WI38 (cell line): ENCODE measurements around the gene LDAH.

Source experiments
- H3K4me3 ChIP-seq: 2 replicates; pipeline ENCODE4 v1.5.1; 2011; ENCODE audit warnings: low read depth, mild to moderate bottlenecking, control low read depth, low read length
- CTCF ChIP-seq: IDR thresholded peaks from 2 replicates; pipeline ENCODE4 v1.5.1; 2012; ENCODE audit warnings: low read depth, mild to moderate bottlenecking, control low read depth, low read length

Gene LDAH

DNA sequence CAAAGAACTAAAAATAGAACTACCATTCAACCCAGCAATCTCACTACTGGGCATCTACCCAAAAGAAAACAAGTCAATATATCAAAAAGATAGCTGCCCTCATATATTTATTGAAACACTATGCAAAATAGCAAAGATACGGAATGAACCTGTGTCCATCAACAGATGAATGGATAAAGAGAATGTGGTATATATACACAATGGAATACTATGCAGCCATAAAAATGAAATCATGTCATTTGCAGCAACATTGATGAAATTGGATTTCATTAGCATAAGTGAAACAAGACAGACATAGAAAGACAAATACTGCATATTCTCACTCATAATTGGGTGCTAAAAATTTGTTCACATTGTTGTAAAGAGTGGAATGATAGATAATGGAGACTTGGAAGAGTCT, 16.2 kb upstream of the LDAH start:
- H3K4me3 ChIP-seq: no peak overlapping the region
- no peak for TF ChIP-seq CTCF

DNA sequence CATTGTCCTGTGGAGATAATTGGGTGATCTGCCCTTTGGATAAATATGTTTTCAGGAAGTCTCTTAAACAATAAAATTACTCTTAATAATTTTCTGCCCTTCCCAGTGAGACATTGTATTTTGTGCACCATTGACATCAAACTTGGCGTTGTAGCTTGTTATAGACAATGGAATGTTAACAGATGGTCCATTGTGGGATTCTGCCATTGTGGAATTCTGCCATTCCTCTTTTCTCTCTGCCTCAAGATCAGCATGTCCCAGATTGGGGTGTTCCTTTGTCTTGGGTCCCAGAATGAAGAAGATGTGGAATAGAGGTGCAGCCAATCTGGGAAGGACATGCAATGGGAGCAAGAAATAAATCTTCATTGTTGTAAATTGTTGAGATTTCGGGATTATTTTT, 15.1 kb upstream of the LDAH start:
- no peak for TF ChIP-seq CTCF
- no peak overlapping the region for H3K4me3 ChIP-seq

DNA sequence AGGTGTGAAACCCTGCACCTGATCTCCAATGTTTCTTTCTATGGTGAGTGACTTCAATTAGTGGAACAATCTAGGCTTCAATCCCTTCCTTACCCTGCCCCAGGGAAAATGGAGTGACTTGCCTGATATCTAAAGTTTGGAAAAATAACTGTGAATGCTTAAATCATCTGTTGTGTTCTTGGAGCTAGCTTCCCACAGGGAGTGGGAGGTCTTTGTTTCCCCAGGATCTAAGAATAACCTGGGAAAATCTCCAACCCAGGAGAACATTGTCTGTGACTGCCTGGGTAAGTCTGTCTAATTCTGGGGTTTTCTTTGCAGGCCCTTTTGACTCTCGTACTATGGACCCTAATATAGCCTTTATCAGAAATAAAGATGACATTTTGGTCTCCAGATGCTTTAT, 13.6 kb upstream of the LDAH start:
- TF ChIP-seq CTCF: no peak
- no peak overlapping the region for H3K4me3 ChIP-seq

- no peak overlapping the region for H3K4me3 ChIP-seq
- TF ChIP-seq CTCF: no peak
Observed at GRCh38 chr2:20834331-20834730, 11.4 kb upstream of the LDAH start.

DNA sequence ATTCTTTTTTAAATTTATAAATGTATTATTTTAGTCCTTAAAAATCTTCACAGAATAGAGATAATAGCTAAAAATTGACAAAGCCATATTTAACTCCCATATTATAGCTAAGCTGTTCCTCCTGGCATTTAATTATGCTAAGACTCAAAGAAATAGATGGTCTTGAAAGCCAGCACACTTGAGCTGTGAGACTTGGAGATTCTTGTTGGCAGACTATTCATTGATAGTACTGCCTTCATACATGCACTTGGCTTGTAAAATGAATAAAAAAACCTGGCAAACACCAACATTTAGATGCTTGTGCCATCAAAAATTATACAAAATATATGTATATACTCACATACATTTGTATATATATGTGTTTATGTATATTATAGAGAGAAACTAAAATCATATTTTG, 9.7 kb upstream of the LDAH start:
- H3K4me3 ChIP-seq: no peak overlapping the region
- no peak for TF ChIP-seq CTCF

DNA sequence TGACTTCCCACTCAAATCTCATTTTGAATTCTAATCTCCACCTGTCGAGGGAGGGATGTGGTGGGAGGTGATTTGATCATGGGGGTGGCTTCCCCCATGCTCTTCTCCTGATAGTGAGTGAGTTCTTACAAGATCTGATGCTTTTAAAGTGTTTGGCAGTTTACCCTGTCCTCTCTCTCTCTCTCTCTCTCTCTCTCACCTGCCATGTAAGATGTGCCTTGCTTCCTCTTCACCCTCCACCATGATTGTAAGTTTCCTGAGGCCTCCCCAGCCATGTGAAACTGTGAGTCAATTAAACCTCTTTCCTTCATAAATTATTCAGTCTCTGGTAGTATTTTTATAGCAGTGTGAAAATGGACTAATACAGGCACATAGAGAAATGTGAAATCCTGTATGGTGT, 7.0 kb upstream of the LDAH start:
- no peak for TF ChIP-seq CTCF
- H3K4me3 ChIP-seq: no peak overlapping the region

- H3K4me3 ChIP-seq: no peak overlapping the region
- TF ChIP-seq CTCF: no peak
Observed at GRCh38 chr2:20823917-20824316, 1.0 kb upstream of the LDAH start.
